ENCODE results near the gene FNDC7. TPM values are rescaled to one million over a fixed set of nuclear protein-coding genes. Genes with fewer than 3 reads are reported as not detected.
A peak's percentile ranks its signal among the peaks of the same experiment; 100 is the strongest.
"Not testable (repeated sequence)": the region's sequence is repeated elsewhere in the genome, so short reads cannot be mapped to it uniquely, and the experiment has no call there.

Gene FNDC7, protein sequence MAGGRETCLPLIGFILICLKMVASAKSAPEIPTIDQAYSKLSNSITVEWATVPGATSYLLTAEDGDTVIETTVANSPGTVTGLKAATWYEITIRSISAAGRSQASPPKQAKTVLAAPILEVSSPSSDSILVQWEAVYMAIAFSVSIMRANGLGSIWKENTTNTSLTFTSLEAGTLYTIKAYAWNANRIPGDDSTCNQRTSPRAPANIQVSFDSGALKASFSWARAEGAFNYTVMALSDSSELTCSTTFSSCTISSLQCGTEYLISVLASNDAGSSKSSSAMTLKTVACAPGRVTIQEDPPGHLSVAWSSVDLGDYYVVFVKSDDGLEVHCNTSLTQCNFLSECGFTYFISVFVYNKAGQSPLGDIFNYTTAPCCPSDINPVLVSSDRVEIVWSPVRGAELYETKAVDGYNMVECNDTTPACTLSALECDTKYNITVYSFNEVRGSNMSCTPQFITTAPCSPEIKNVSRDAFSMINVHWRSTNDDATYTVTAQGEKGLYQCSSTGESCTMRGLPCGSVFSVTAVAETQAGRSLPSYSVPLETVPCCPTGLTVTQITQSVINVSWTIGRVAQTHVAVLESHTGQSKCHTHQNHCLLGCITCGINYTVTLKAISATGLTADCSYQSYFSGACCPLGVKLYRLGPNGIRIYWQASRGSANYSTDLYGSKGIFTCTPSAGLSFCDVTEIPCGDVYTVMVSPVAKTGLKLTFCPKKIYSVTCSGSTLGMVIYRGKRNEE
- not detected for polyA plus RNA-seq (ENCODE audit: insufficient read length in 10 of 10)
- long read RNA-seq, donor 1, result 0 reads
- long read RNA-seq, donor 2, result 0 reads
- long read RNA-seq, donor 3, result 0 reads
- long read RNA-seq, donor 4, result 0 reads
- long read RNA-seq, donor 5, result 0 reads
- long read RNA-seq, donor 6, result 0 reads
- long read RNA-seq, donor 7, result 0 reads
- long read RNA-seq, donor 8, result 0 reads
- long read RNA-seq, donor 9, result 0 reads

DNA sequence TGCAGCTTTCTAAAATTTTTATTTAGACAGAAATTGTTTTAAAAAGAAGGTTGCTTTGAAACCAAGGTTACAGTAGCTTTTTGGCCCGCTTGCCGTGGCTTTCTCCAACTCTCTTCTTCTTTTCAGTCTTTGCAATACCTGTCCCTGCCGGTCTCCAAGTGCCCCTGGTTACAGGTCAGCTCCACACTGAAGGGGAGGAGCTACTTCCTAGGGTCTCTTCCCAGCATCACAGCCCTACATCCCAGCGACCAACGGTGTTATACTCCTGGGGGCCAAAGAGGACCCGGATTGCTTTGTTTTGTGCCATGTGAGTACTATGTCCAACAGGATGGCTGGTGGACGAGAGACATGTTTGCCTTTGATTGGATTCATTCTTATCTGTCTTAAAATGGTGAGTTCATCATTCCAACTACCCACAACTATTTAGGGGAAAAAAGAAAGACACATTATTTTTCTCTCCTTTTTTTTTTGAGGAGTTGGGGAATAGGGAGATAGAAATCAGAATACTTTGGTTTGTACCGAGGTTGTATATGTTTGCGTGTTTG lies at the start of gene FNDC7:
Gene FNDC7 (plus strand): TSS at position 303 of the 545 bp plus-strand sequence. CDS start 26 bp downstream, at position 329.
- no peak for DNase-seq

DNA sequence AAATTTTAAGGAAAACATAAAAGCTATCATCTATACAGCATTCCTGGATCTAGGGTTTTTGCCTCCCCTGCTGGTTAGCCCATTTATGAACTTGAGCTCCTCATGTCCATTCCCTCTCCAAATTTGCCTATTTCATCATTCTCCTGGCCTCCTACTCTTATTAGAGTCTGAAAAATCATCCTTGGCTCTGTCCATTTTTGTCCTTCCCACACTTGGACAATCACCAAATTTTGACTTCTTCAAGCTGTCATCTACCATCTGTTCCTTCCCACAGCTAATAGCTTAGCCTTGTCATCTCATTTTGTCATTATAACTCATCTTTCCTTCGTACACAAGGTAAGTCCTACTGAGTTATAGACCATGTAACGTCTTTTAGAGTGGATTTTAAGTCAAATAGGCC lies 49.6 kb upstream of the FNDC7 start:
- DNase-seq, result no peak

DNA sequence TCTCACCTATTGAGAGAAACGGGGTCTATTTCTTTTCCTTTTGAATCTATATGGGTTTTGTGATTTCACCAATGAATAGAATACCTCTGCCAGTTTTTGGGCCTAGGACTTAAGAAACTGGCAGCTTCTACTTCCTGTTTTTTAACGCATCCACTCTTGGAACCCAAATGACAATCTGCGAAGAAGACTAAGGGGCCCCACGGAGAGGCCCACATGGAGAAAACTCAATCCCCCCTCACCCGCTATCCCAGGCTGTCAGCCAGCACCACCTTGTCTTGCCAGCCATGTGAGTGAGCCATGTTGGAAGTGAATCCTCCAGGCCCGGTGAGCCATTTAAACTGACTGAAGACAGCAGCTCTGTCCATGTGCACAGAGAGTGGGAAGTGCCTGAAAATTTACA lies 48.2 kb upstream of the FNDC7 start:
- DNase-seq, result no peak

DNA sequence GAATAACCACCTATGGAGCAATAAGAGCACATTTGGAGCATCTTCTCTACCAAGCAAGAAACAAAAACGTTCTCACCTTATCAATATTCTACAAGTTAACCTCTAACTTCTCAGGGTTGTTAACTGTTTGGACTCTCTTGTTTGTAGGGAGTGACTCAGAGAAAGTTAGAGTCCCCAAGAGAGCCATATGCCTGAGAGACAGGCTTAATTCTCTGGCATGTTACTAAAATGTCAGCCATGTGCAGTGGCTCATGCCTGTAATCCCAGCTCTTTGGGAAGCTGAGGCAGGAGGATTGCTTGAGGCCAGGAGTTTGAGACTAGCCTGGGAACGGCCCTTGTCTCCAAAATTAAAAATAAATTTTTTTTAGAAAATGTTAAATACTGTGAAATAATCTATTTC lies 47.6 kb upstream of the FNDC7 start:
- no peak for DNase-seq

DNA sequence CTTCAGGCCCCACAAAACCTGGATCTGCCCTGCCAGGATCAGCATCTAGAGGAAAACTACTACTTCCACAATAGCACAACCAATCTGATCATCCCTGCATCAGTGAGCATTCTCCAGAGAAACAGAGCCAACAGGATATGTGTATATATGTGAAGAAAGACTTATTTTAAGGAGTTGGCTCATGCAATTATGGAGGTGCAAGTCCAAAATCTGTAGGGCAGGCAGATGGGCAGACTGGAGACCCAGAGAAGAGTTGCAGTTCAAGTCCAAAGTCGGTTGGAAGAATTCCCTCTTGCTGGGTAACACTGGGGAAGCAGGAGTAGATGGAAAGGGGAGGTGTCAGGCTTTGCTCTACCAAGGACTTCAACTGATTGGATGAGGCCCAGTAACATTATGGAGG lies 46.9 kb upstream of the FNDC7 start:
- DNase-seq, result no peak

DNA sequence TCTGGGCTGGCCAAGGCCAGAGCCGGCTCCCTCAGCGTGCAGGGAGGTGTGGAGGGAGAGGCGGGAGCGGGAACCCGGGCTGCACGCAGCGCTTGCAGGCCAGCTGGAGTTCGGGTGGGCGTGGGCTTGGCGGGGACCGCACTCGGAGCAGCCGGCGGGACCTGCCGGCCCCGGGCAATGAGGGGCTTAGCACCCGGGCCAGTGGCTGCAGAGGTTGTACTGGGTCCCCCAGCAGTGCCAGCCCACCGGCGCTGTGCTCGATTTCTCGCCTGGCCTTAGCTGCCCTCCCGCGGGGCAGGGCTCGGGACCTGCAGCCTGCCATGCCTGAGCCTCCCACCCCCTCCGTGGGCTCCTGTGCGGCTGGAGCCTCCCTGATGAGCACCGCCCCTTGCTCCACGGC lies 45.3 kb upstream of the FNDC7 start:
- not testable (repeated sequence) for DNase-seq

DNA sequence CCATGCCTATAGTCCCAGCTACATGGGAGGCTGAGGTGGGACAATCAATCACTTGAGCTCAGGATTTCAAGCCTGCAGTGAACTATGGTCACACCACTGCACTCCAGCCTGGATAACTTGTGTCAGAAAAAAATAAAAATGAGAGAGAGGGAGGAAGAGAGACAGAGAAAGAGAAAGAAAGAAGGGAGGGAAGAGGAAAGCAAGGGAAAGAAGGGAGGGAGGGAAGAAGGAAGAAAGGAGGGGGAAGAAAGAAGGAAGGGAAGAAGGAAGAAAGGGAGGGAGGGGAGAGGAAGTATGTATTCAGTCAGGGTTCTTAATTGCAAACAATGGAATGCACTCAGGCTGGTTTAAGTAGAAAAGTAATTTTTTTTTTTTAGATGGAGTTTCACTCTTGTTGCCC lies 43.9 kb upstream of the FNDC7 start:
- no peak for DNase-seq

DNA sequence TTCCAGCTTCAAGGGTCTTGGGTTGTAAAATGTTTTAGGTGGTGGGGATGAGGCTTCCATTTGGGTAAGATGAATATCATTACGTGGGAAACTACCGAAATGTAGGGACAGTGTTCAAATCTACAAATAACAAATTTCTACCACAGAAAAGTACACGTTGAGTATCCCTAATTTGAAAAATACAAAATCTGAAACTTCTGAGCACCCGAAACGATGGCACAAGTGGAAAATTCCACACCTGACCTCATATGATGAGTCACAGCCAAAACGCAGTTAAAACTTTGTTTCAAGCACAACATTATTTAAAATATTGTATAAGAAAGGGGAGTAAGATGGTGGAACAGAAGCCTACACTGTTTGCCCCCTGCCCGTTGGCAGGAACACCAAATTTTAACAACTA lies 43.0 kb upstream of the FNDC7 start:
- DNase-seq, result no peak

DNA sequence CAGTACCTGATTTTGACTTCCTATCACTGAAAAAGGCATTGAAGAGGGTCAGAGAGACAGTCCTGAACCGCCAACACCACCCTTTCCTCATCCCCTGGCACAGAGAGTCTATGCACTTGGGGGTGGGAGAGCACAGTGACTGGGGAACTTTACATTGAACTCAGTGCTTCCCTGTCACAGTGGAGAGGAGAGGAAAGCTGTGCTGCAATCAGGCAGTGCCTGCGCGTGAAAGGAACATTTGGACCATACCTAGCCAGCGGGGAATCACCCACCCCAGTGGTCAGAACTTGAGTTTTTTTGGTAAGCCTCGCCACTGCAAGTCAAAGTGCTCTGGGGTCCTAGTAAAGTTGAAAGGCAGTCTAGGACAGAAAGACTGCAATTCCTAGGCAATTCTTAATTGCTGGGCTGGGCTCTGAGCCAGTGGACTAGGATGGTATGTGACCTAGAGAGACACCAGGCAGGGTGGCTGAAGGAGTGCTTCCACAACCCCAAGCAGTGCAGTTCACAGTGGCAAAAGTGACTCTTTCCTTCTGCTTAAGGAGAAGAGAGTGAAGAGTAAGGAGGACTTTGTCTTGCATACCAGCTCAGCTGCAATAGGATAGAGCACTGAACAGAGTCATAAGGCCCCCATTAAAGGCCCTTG lies 42.5 kb upstream of the FNDC7 start:
- no peak for DNase-seq

DNA sequence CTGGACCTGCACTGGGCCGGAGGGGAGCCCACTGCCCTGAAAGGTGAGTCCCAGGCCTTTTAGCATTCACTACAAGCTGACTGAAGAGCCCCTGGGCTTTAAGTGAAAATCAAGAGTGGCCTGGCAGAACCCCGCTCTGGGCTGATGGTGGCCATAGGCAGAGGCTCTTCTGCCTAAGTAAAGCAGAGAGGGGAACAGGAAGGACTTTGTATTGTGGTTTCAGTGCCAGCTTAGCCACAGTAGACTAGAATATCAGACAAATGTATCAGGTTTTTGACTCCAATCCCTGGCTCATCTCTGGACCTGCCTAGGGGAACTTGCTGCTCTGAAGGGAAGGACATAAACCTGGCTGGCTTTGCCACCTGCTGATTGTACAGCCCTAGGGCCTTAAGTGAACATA lies 41.6 kb upstream of the FNDC7 start:
- no peak for DNase-seq

DNA sequence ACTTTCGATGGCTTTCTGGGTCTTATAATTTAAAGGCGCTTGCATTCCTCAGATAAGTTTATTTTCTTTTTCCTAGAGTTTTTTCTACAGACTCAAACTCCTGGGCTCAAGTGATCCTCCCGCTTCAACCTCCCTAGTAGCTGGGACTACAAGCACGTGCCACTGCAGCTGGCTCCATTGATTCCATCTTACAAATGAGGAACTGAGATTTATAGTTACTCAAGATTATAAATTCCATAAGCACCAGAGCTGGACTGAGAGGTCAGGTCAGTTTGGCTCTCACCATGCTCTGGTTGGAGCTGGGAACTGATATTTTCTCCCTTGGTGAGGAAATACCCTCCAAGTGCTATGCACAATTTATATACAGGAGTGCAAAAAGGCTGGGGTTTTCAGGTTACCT lies 34.0 kb upstream of the FNDC7 start:
- no peak for DNase-seq

DNA sequence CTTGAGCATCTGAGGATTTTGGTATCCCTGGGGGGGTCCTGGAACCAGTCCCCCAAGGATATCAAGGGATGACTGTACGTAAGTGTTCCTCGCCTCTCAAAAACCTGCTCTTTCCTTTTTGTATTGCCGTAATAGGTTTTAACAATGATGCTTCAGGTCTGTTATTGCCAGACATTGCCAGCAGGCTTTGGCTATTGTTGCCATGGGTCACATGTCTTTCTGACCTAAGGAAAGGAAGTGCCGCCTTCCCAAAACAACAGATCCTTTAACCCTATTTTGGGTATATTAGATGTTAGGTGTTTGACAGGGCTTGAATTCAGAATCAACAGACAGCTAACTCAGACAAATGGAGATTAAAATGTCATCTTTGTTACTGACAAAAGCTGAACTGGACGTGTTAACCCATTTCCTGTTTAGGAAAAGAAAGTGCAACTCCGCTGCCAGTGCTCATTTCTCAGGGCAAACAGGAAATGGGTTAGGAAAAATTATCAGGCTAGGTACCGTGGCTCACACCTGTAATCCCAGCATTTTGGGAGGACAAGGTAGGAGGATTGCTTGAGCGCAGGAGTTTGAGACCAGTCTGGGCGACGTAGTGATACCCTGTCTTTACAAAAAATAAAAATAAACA lies 33.0 kb upstream of the FNDC7 start:
- no peak for DNase-seq

DNA sequence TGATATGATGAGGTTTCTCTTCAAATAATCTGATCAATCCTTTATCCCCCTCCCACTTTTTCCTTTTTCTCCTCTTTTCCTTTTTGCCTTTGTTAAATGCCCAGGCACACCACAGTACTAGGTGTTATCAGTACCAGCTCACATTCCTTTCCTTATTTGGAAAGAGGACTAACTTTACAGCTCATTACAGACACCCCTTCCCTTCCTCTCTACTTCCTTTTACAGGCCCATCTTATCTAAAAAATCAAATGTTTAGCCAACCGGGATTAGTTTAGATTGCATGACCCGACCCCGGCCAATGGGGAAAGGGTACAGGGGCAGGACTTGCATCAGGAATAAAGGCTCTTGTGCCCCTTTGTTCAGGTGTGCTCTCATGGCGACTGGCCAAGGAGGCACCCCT lies 31.0 kb upstream of the FNDC7 start:
- not testable (repeated sequence) for DNase-seq

DNA sequence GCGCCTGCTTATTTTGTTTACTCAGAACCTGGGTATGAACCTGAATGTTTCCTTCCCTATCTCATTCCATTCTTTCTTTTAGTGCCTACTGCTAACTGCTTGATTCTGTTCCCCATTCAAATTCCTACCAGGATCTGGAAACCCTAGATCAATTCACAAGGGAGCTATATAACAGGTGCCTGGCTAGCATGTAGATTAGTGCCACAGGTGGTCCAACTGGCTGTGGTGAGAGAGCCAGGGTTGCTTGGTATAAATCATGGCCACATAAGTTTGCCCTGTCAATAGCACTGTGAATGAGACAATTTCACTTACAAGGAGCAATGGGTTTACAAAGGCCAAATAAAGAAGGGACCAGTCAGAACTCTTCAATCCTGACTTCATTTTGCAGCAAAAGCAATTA lies 27.2 kb upstream of the FNDC7 start:
- no peak for DNase-seq

DNA sequence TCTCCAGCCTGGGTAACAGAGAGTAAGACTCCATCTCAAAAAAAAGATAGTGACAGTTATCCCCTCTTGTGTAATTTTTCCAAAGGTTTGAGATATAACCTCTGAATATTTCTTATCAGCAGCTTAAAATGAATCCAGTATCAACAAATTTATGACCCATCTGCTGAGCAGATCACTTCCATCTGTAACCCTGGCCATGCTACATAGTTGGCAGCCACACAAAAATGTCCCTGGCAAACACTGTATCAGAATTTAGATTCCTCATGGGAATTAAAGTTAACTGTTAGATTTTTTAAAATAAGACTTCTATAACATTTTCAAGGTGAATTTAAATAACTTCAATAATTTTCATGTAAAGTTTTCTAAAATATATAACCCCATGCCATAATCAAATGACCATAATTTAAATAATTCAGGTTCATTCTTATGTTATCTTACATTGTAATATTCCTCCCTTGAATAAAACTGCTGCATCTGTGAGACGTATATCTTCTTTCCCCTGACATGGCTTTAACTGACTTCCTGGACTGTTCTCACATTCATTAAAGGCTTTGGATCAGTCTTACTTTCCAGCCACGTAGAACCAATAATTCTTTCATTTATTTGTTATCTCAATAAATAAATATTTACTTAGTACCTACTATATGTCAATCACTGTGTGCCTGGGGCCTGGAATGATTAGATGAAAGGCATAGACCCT lies 25.9 kb upstream of the FNDC7 start:
- peak in 1 of 3 donors; percentile 43 for DNase-seq

DNA sequence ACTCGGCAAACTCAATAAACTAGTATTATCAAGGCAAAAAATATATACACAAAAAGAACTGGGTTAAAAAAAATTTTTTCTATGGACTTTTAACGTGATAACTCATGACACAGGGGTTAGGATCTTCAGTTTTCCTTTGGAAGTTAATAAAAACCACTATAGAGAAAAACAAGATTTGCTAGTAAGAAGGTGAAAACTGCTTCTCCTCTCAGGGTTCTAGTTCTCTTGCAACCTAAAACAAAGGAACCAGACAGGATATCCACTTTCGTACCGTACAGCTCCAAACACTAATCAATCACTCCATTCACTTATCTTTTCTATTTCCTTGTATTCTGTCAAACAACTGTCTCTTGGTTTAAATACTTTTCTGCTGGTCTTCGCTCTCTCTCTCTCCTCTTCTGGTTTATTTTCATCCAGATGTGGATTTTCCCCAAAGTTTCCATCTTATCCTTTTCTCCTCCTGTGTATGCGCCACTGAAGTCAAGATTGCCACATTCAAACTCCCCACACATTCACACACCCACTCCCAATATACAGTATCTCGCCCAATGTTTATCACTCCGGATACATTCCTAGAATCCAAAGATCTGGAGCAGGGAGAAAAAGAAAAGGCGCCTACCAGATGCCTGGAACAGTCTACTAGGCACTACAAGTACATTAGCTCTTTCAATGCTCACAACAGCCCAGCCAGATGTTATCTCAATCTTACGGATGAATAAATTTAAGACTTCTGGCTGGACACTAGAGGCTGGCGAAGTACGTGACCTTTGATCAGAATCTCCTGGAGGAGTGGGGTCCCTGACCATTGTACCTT lies 21.4 kb upstream of the FNDC7 start:
- DNase-seq, result no peak

DNA sequence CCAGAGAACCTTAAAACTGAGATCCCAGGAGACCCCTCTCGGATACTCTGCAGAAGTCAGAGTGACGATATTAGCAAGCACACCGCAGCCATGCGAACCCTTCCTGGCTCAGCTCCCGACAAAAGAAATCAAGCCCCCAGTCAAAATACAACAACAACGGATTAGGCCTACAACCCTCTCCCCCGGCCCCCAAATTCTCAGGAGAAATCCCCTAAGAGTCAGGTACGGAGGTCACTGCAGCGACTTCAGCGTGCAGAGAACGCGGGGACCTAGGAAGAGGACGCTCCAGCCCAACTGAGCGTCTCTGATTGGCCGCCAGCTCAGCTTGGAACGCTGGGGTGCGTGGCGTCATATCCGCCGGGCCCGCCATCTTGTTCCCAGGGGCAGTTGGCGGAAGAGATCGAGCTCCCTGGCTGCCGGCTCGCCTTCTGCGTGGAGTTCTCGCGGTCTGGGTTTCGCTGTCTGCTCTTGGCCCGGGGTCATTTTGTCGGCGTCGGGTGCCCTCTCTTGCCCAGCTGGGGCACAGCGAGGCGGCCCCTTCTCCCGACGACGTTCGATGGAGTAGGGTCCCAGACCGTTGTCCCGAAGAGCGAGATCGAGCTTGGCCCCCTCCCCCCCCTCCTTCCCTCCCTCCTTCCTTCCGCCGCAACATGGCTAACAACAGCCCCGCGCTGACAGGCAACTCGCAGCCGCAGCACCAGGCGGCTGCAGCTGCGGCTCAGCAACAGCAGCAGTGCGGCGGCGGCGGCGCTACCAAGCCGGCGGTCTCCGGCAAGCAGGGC lies 20.6 kb upstream of the FNDC7 start, which contains the start of gene PRPF38B:
Gene PRPF38B (plus strand): TSS at position 369 of the 782 bp plus-strand sequence. CDS start 282 bp downstream, at position 651.
- peak; percentile 93 to 99 (median 97) for DNase-seq

DNA sequence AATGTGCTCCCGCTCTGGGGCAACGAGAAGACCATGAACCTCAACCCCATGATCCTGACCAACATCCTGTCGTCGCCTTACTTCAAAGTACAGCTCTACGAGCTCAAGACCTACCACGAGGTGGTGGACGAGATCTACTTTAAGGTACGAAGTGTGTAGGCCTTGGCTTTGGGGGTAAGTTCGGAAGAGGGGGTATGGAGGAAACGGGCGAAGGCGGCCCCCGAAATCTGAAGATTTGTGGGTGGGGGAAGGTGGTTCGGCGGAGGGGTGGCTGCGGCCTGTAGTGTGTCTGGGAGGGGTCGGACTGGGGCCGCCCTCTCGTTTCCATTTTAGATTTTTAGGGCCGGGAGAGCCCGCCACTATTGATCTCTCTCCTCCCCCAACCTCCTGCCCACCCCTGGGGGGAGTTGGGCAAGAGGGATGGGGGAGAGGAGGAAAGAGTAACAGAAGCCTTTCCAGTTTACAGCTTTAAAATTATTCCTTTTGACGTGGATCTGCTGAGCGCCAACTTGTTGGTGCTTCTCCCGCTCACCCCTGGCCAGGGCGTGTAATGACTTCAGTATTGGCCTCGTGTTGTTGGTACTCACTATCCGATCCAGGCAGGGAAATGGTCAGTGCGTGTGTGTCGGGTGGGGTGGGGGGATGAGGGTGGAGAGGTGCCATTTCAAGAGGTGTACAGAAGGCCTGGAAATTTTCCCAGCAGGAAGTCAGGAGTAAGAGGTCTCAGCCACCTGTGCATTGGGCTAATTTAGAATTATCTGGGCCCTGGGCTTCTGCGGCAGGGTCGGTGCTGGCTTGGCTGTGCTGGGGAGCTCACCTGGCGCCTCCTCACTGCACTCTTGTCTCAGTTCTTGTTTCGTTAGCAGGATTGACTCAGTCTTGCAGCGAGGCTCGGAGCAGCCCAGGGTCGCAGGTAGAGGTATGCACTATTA lies 19.7 kb upstream of the FNDC7 start:
- peak; percentile 65 to 82 (median 76) for DNase-seq

All from muscle of back (tissue), 13 donors.